Activated gamma-delta T cell treated with Interleukin-2 at 50 U/mL for 16 hours (primary cell): ENCODE data around the gene ZEB2.
A peak's percentile ranks its signal among the peaks of the same experiment; 100 is the strongest.

Experiments
- DNase-seq: peaks from one replicate; pipeline ENCODE4 v3.0.0-alpha.2; 2020

The ZEB2 gene

DNA sequence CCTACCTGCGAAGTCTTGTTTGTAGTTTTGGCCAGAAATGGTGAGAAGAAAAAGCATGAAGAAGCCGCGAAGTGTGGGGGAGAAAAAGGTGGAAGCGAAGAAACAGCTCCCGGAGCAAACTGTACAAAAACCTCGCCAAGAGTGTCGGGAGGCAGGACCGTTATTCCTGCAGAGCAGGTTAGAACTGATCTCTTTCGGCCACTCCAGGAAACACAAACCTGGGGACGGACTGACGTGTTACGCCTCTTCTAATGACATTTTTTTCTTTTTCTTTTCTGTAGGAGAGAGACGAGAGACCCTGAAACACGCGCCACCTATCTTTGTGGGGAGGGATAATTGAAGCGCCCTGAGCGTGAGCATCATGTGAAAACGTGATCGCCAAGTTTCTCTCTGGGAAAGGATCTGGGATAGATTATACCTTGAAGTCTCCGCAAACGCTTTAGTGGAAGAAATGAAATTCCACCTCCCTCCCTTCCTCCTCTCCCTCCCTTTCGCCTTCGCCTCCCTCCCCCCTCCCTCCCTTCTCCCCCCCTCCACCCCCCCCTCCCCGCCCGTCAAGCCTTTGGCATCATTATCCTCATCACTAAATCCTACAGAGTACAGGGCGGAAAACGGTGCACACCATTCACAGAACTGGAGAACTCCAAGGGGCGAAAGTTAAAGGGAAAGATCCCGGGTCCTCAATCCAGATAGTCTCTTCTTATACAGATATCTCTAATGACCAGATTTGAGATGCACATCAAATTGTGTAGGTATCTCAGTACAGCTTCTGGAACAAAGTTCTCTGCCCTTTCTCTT is at the start of gene ZEB2:
Gene ZEB2 (minus strand): TSS at position 186 of the 798 bp plus-strand sequence. CDS start 2,769 bp downstream, outside the sequence.
- DNase-seq, result peak; percentile 36

DNA sequence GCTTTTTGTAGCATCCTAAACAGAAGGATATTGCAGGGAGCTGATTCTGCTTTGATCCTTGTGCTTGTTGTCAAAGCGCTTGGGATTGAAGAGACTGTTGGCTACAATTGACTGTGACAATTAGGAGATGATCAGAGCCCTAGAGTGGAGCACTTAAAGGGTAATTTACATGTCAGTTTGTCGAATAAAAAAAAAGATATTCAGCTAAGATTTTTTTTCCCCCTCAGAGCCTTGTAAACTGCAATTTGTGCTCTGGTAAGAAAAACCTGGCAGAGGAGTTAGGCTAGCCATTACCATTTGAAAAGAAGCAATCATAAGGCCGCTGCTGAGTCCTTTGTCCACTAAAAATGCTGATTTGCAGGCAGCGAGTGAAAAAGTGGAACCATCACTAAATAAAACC is 47.8 kb upstream of the ZEB2 start:
- no peak for DNase-seq

DNA sequence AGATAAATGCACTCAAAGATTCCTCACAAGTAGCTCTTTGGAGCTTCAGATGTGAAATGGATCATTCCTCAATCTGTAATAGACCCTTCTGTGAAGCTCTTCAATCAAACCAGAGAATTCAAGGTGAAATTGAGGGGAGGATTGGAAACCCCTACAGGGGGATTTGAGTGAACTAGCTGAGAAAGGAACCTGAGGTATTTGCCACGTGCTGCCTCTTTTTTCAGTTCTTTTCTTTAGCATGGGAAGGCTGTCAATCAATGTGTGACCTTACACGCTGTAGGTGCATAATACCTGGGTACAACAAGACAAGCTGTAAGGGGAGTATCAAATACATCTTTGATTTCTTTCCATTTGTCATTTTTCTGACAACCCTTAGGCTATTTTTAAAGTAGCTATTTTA is 46.5 kb upstream of the ZEB2 start:
- DNase-seq, result no peak

DNA sequence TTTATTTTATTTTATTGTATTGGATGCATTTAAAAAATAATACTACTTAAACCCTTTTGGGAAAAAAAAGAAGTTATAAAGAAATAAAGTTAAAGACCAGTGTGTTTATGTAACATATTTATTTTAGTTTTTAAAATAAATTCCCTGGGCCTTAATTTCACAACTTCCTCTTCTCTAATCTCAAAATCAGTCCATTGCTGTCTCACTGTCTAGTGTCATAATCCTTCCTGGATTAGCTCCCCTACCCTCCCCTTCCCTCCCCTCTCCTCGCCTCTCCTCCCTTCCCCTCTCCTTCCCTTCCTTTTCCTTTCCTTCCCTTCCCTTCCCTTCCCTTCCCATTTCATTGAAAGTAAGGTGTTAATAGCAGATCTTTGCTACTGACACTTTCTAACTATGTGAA is 40.3 kb upstream of the ZEB2 start:
- no peak for DNase-seq

DNA sequence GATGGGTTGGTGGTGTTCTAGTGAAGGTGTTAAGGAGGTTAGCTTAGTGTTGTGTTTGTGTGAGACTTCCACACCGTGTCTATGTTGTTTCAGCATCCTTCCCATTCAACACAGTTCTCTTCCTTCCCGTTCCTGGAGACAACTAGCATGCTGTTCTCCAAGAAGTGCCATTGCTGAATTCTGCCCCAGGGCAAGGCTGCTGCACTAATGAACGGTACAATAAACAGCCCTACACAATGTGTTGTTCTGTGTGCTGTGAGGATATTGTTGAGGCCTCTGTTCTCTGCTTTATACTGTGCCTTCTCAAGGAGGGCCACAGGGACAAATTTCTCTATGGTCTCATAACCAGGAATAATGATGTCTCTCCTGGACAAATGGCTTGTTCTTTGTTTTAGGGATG is 39.8 kb upstream of the ZEB2 start:
- no peak for DNase-seq

DNA sequence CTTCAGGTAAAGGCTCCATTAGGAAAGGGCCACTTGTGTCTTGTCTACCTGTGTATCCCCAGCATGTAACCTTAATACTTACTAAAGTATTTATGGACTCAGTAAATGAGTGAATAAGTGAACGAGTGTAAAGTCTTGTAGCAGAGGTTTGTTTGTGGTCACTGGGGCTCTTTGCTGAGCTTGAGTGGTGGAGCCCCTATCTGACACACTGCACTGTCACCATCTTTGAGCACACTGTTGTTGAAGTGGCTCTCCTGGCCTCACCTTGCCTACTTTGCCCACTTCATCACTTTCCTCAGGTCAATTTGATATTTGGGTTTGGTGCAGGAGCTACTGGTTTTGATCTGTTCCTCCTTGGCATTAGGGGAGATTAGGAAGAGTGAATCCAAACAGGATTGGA is 39.3 kb upstream of the ZEB2 start:
- no peak for DNase-seq

DNA sequence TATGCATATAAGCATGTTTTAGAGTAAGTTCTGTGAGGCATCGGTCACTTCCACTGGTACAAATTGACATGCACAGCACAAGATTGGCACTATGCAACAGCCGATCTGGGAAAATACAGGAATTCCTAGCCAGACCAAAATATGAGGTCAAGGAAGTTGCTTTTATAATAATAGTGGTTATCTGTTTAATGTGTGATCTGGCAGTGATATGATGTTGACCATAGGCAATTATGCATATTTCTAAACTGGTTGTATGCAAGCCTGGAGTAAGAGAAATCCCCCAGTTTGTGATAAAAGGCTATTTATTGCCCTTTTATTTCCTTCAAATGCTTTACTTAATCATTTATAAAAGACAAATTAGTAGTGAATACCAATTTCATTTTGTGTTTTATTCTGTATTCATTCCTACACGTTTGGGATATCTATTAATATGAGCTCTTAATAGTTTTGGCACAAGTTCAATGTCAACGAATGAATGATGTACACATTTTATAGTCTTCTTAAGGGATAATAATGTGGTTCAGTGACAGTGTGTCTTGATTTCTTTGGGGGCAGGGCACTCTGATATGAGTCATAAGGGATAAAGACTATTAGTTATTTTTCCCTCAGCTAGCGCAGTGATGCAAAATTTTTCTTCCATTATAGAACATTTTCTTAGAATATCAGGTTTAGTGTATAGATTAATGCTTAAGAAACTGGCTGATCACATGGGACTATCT is 34.7 kb upstream of the ZEB2 start:
- no peak for DNase-seq

DNA sequence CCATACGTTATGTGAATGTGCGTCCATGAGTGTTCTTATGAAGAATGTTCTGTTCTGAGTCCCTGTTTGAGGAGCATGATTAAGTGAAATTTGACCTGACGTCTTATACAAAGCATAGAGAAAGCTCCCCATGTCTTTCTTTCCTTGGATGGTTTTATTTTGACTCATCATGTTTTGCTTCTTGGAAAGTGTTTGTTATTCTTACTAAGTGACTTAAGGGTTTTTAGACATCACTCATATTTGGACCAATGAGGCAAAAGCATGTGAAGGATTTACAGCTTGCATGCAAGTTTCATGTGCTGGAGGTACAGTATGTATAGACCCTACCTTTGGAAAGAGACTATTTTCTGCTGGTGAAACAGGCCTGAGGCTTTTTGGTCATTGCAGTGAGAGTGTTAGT is 33.5 kb upstream of the ZEB2 start:
- DNase-seq, result no peak

DNA sequence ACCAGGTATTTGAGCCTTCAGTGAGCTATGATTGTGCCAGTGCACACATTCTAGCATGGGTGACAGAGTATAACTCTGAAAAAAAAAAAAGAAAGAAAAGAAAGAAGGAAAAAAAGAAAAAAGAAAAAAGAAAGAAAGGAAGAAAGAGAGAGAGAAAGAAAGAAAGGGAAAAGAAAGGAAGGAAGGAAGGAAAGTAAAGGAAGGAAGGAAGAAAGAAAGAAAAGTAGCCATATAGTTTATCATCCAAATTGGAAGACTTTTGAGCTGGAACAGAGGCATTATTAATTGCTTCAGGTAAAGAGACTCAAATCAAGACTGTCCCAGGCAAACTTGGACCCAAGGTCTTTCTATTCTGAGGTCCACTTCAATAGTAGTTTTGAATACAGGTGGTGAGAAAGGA is 32.9 kb upstream of the ZEB2 start:
- no peak for DNase-seq

DNA sequence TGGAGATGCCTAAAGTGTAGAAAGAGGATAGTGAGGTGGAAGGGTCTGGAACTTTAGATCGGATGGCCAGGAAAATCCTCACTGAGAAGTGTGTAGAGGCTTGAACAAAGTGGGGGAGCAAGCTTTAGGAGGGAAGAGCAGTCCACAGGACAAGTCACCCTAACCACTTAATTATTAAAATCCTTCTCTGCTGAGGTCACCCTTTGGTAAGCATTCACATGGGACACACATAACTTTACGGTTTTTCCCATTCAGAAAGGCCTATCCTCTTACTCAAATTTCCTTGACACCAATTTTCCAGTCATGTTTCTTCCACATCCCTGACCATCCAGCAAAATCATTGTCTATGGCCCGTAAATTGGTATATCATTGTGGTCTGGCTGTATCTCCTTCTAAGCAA is 31.0 kb upstream of the ZEB2 start:
- DNase-seq, result no peak

DNA sequence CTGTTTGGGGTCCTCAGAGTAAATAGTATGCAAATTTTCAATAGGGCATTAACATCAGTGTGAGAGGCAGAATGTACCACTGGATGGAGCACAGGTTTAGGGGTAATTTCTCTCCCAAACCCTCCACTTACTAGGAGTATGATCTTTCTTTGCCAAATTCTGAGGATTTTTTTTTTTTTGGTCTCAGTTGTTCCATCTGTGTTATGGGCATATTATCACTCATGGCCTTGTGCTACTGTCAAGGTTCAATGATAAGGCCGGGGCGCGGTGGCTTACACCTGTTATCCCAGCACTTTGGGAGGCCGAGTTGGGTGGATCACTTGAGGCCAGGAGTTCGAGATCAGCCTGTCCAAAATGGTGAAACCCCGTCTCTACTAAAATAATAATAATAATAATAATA is 30.2 kb upstream of the ZEB2 start:
- no peak for DNase-seq

DNA sequence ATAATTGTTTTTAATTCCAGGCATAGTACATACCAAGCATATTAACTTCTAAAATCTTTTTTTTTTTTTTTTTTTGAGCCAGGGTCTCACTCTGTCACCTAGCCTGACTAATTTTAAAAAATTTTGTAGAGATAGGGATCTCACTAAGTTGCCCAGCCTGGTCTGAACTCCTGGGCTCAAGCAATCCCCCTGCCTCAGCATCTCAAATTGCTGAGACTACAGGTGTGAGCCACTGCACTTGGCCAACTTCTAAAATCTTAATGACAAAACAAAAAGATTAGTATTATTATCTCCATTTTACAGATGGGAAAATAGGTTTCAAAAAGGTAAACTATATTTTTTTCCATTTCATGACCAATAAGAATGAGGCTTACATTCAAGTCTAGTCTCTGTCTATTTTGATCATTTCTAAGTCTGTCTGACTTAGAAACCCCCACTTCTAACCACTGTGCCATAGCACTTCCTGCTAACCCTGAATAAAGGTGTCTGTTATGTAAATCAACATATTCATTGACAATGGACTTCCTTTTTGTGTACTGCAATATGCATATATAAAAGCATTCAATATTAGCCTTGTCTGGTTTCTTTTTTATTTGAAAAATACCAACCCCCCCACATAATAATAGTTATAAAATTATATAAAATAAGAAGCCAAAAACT is 28.7 kb upstream of the ZEB2 start:
- no peak for DNase-seq

DNA sequence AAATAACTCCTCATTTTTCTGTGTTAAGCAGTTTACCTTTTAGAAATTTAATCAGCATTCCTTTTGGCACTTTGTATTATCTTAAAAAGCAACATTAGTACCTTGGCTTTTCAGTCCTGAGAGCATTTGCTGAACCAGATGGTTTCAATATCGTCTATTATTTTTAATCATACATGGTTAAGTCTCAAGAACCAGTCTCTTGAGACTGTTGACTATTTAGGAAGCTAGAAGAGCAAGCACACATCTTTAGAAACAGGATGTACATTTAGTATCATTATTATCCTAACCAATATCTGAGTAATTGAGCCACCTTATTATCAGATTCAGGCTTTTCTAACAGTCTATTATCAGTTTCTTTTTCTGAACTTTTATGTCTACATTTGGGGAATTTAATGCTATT is 28.2 kb upstream of the ZEB2 start:
- DNase-seq, result no peak

DNA sequence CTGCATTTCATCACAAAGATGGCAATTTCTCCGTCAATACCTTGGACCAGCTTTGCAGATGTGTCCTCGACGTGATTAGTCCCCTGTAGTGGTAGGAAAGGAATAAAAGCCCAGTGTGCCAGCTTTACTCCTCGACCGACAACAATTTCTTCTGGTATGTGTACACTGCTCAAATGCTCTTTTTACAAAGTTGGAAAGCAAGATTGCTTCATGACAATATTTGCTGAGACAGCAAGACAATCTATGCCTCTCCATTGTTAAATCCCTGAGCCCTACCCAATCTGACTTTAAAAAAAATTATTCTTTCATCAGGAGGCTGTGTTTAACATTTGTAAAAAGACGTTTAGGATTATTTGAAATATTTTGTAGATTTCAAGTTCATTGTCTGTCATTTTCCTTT is 27.6 kb upstream of the ZEB2 start:
- DNase-seq, result no peak

DNA sequence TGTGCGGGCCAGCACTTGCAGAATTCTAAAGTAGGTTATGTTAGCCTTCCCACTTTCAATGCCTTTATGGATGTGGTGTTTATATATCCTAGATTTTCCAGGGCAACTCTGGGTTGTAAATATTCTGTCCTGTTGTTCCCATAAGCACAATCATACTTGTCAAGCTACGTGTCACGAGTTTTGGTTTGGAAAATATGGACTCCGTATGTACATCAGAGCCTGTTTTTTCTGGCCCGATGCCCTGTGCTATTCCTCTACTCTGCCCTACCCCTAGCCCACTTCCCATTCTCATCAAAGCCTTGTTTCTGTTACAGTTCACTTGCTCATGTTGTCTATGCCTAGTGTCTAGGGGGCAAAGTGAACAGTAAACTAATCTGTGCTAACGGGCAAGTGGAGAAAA is 27.0 kb upstream of the ZEB2 start:
- DNase-seq, result no peak

DNA sequence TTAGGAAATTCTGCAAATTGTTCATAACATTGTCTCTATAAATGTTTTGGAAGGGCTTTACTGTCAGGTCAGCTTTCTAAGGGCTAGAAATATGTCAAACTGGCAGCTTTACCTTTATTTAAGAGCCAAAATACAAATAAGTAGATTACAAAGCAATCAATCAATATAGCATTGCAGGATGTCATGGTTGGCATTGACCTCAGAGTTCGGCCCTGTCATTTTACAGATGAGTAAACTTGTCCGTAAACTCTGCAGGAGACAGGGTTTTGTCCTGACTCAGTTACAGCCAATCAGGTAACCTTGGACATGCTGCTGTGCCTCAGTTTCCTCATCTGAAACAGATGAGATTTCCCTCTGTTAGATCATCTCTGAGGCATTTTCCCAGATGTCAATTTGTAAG is 25.9 kb upstream of the ZEB2 start:
- no peak for DNase-seq

DNA sequence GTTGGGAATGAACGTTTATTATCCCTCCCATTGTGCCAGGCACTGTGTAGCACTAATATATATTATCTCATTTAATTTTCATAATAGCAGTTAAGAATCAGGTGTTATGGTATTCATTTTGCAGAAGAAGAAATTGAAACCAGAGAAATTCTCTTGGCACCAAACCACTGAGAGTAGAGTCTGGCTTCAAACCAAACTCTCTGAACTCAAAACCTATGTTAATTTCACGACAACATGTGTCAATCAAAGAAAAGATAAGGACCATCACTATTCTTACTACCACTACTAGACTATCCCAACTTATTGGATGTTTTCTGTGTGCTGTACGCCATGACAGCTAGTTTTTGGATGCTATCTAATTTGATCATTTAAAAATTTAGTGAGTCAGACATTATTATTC is 24.1 kb upstream of the ZEB2 start:
- no peak for DNase-seq

DNA sequence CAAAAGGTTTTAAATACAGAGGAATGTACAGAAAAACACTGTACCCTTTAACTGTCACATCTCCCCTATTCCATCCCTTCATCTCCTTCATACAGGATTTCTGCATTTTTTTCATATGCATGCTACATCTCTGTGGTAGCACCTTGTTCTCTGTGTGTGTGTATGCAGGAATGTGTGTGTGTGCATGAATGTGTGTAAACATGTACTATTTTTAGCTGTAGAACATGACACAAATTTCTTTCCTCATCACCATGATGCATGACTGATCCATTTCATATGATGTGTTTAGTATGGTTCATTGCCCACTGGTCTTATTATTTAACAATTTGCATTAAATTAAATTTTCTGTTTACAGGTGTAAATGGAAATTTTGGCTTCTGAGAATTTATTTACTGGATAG is 21.5 kb upstream of the ZEB2 start:
- no peak for DNase-seq

DNA sequence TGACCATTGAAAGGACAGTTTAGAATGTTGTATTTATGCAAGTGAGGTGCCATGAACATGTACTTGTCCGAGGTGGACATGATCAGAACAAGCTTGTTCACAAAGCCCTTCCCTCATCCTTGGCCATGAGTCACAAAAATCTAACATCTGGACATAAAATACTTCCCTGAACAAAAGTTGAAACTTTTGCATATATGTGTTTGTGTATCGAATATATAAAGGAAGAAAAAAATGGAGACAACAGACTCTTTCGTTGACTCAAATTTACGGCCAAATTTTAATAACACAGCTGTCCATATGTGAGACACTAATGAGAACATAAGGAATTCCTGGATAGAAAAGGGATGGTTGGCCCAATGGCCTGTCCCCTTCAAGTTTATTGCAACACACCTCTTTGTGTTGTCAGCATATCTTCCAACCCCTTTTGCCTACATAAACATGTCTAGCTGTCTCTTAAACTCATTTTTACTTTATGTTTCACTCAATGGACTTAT is 19.4 kb upstream of the ZEB2 start:
- DNase-seq, result no peak

DNA sequence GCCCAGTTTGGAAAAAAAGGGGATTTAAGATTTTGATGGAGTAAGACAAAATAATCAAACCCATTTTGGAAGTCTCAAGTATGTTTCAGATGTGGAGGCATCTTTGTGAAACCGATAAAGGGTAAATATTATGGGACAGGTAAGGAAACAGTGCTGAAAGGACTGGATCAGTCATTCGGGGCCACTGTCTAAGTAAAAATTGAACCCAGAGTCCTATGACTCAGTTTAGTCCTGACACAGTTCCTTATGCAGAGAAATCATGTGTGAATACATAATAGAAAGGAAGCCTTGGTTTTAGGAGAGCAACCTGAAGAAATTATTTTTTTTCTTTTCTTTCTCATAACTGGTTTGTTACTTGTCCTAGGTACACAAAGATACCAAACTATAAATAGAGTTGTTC is 15.4 kb upstream of the ZEB2 start:
- no peak for DNase-seq

DNA sequence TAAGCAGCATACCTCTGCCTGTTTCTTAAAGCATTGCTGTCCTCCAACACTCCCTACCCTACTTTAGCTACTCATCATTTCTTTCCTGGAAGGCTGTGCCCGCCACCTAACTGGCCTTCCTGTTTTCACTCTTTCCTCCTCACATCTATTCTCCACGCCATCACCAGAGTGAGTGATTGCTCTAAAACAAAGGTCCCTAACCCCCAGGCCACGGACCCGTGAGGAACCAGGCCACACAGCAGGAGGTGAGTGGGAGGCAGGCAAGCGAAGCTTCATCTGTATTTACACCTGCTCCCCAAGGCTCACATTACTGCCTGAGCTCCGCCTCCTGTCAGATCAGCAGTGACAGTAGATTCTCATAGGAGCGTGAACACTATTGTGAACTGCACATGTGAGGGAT is 13.3 kb upstream of the ZEB2 start:
- DNase-seq, result no peak

DNA sequence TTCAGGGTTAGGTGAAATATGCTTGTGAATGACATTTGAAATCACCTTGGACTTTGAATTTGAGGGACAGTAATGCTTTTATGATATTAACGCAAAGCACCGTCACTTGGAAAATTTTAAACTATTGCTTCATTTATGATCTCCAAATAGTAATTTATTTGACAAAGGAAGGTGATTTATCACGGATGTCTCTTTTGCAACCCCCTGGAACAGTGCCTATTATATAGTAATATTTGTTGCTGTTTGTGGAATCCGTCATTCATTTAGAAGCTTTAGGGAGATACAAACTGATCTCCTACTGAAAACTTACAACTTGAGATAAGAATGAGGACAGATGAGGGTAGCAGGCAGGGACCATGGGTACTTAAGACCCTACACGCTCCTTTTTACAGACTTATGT is 10.7 kb upstream of the ZEB2 start:
- no peak for DNase-seq

DNA sequence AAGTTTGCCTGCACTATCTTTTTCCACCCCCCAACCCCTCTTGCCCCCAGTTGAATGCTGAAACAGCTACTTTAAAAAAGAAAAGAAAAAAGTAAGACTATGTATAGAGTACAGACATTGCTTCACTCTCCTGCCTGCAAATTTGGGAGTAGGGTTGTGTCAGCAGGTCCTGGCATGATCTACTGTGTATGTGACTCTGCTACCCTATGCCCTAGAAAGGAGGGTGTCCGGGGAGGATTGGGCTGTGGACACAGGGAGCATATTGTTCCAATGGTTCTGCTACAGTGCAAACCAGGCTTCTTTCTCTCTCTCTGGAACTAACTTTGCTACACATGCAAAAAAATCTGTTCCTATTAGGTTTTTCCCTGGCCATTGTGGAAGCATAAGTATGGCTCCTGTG is 9.9 kb upstream of the ZEB2 start:
- DNase-seq, result no peak

DNA sequence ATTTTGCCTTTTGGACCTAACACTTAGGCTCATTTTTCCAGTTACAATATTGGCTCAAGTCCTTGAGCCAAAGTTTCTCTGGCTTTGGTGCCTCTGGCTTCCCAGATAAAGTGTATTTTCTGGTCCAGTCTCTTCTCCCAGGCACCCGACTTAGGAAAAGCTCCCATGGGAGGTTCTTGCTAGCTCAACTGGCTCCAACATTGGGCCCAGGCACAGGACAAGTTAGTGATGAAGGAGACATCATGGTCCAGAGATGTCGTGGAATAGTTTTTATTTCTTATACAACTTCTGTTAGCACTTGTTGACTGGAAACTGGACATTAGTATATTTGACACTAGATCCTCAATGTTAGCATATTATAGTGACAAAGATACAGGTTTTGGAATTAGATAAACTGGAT is 8.2 kb upstream of the ZEB2 start:
- no peak for DNase-seq
